OCI-M2 (cell line): Measurements from ENCODE around the gene ADAMTS12.

Source experiments
- DNase-seq: peaks from one replicate; lab custom pipeline; 2025; ENCODE audit not compliant: unreplicated experiment; lab: John Stamatoyannopoulos, UW

The ADAMTS12 gene

GRCh38 chr5:33671700-33672291 is 220.0 kb downstream of the ADAMTS12 start:
- no peak for DNase-seq

- no peak for DNase-seq
Observed at GRCh38 chr5:33662722-33663427, 228.9 kb downstream of the ADAMTS12 start.

GRCh38 chr5:33659526-33660169 is 232.1 kb downstream of the ADAMTS12 start:
- DNase-seq, result no peak

- no peak for DNase-seq
Observed at GRCh38 chr5:33657804-33658440, 233.9 kb downstream of the ADAMTS12 start.

GRCh38 chr5:33657176-33657575 is 234.6 kb downstream of the ADAMTS12 start:
- no peak for DNase-seq

GRCh38 chr5:33650911-33651310 is 240.9 kb downstream of the ADAMTS12 start:
- DNase-seq, result no peak

GRCh38 chr5:33649549-33650482 is 242.0 kb downstream of the ADAMTS12 start:
- no peak for DNase-seq

GRCh38 chr5:33641744-33642505 is 249.9 kb downstream of the ADAMTS12 start:
- DNase-seq, result no peak

GRCh38 chr5:33639474-33639873 is 252.3 kb downstream of the ADAMTS12 start:
- DNase-seq, result no peak

- DNase-seq, result no peak
Observed at GRCh38 chr5:33637011-33637410, 254.8 kb downstream of the ADAMTS12 start.

GRCh38 chr5:33635582-33635981 is 256.2 kb downstream of the ADAMTS12 start:
- no peak for DNase-seq

GRCh38 chr5:33633699-33634098 is 258.1 kb downstream of the ADAMTS12 start:
- no peak for DNase-seq

- DNase-seq, result no peak
Observed at GRCh38 chr5:33631786-33632185, 260.0 kb downstream of the ADAMTS12 start.

GRCh38 chr5:33631139-33631538 is 260.7 kb downstream of the ADAMTS12 start:
- DNase-seq, result no peak

GRCh38 chr5:33629999-33630398 is 261.8 kb downstream of the ADAMTS12 start:
- DNase-seq, result no peak

GRCh38 chr5:33628796-33629195 is 263.0 kb downstream of the ADAMTS12 start:
- no peak for DNase-seq

- DNase-seq, result no peak
Observed at GRCh38 chr5:33621514-33621913, 270.3 kb downstream of the ADAMTS12 start.

- no peak for DNase-seq
Observed at GRCh38 chr5:33614039-33614438, 277.8 kb downstream of the ADAMTS12 start.

GRCh38 chr5:33612386-33612785 is 279.4 kb downstream of the ADAMTS12 start:
- no peak for DNase-seq

- DNase-seq, result no peak
Observed at GRCh38 chr5:33611877-33612276, 279.9 kb downstream of the ADAMTS12 start.
